Stimulated activated CD8-positive, alpha-beta memory T cell treated with anti-CD3 and anti-CD28 coated beads, Interleukin-12 subunit alpha, Interleukin-12 subunit beta, amount 100 ng/mL, for 4 hours (primary cell): Measurements from ENCODE around the gene CHRM5.
"Not testable (repeated sequence)": the region's sequence is repeated elsewhere in the genome, so short reads cannot be mapped to it uniquely, and the experiment has no call there.

ENCODE experiments used
- DNase-seq: peaks from one replicate; pipeline ENCODE4 v3.0.0-alpha.2; 2020; ENCODE audit warnings: low read depth

The CHRM5 gene

GRCh38 chr15:33987444-33987843 is 19.1 kb downstream of the CHRM5 start:
- DNase-seq, result no peak

DNA sequence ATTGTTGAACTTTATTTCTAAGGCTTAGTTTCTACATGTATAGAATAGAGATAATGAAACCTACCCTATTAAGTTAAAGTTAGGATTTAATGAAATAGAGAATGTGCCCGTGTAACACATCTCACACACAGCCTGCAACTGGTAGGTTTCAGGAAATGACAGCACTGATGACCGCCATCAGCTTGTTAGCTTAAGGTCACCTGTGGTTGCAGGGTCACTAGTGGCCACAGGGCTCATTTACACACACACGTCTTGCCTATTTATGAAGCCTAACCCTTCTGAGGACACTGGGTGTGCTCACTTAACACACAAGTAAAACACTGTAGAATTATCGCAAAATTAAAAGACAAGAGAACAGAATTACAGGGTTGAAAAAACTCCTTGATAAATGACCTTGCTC is 20.1 kb downstream of the CHRM5 start:
- no peak for DNase-seq

DNA sequence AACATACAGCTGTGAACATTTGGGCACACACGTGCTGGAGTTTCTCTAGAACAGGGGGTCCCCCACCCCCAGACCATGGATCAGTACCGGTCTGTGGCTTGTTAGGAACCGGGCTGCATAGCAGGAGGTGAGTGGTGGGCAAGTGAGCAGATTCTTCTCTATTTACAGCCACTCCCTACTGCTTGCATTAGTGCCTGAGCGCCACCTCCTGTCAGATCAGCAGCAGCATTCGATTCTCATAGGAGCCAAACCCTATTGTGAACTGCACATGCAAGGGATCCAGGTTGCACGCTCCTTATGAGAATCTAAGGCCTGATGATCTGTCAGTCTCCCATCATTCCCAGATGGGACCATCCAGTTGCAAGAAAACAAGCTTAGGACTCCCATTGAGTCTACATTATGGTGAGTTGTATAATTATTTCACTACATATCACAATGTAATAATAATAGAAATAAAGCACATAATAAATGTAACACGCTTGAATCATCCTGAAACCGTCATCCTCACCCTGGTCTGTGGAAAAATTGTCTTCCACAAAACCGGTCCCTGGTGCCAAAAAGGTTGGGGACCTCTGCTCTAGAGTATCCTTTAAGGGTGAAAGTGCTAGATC is 25.8 kb downstream of the CHRM5 start:
- DNase-seq, result no peak

- DNase-seq, result not testable (repeated sequence)
Observed at GRCh38 chr15:33995666-33996065, 27.4 kb downstream of the CHRM5 start.

DNA sequence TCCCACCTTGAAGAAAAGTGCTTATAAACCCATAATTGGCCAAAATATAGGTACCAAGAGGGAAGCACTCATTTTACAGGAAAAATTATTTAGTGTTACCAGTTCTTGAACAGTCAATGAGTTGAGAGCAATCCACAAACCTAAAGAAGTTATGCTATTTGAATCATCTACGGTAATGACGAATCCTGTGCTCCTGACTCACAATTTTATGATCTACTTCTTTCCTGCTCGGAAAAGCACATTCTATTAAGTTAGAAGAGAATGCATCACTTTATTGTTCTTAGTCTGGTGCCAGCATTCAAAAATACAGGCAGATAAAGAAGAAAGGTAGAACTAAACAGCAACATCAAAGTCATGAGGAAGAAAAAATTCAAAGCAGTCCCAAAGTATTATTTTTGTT is 33.2 kb downstream of the CHRM5 start:
- no peak for DNase-seq

GRCh38 chr15:34006381-34006780 is 38.1 kb downstream of the CHRM5 start:
- DNase-seq, result no peak

GRCh38 chr15:34009656-34010055 is 41.4 kb downstream of the CHRM5 start:
- no peak for DNase-seq

DNA sequence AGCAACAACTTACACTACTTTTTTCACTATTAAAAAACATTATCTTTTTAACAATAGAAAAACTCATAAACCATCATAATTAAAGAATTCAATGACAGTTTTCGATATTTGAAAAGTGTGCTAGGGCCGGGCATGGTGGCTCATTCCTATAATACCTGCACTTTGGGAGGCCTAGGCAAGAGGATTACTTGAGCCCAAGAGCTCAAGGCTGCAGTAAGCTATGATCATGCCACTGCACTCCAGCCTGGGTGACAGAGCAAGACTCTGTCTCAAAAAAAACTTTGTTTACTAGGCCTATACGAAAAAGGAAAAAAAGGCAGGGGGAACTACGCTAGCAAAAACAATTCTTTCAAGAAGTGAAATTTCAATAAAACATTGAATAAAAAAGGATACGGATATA is 42.6 kb downstream of the CHRM5 start:
- DNase-seq, result no peak

DNA sequence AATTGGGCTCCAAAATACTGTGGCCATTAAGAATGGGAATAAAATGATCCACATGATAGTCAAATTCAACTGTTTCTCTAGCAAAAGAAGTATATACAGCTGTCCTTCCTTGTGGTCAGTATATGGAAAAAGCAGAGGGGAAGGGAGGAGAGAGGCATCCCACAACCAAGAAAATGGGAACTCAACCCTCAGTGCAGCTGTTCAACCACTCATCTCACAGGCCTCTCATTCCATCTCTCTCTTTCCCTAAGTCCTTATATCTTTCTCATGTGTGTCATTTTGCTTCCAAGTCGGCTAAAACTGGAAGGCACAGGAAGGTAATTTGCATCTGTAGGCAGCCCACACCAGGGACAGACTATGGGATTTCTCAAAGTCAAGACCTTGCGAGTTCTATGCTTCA is 43.2 kb downstream of the CHRM5 start:
- DNase-seq, result no peak

- no peak for DNase-seq
Observed at GRCh38 chr15:34012461-34013028, 44.2 kb downstream of the CHRM5 start.

- DNase-seq, result no peak
Observed at GRCh38 chr15:34013746-34014145, 45.4 kb downstream of the CHRM5 start.

- DNase-seq, result no peak
Observed at GRCh38 chr15:34014556-34014955, 46.3 kb downstream of the CHRM5 start.

GRCh38 chr15:34018021-34018645 is 49.8 kb downstream of the CHRM5 start:
- no peak for DNase-seq

- not testable (repeated sequence) for DNase-seq
Observed at GRCh38 chr15:34018738-34019137, 50.4 kb downstream of the CHRM5 start.

DNA sequence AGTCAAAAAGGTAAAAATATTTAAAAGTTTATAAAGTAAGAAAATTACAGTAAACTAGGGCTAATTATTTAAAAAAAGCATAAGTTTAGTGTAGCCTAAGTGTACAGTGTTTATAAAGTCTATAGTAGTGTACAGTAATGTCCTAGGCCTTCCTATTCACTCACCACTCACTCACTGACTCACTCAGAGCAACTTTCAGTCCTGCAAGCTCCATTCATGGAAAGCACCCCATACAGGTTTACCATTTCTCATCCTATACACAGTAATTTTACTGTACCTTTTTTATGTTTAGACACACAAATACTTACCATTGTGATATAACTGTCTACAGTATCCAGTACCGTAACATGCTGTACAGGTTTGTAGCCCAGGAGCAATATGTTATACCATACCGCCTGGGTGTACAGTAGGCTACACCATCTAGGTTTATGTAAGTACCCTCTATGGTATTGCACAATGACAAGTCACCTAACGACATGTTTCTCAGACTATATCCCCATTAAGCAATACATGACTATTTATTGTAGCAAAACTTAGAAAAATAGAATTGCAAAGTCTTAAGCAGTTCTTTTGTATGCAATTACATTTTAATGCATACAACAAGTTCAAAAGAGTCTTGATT is 51.2 kb downstream of the CHRM5 start:
- DNase-seq, result no peak

DNA sequence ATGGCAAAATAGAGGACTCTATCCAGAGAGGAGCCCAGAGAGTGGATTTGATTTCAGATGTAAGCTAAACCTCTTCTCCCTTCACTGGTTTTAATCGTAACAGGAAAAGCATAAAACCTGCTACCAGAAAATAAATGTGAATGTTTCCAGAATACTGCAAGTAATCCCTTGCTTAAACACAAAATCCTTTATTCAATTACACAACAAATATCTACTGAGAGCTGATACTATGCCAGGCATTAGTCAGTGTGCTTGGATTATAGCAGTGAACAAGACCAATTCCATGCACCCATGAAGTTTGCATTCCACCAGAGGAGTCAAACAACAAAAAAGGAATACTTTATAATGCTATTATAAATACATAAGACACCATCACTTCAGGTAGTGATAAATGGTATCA is 55.6 kb downstream of the CHRM5 start:
- DNase-seq, result no peak

GRCh38 chr15:34025252-34025651 is 57.0 kb downstream of the CHRM5 start:
- DNase-seq, result no peak

DNA sequence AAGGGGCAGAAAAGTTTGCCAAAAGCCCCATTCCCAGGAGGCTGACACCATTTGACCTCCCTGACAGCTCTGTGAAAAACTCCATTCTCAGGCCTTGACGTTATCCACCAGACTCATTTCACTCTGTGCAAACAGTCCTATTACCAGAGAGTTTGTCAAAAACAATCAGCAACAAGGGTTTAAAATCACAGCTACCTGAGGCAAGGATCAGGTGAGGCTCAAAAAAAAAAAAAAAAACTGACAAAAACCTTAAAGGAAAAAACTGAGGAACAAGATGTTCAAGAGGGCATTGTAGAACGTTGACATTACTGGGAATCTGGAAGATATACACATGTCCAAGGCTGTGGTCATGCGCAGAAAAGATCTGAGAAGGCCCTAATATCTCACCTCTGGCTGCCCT is 59.3 kb downstream of the CHRM5 start:
- DNase-seq, result no peak

DNA sequence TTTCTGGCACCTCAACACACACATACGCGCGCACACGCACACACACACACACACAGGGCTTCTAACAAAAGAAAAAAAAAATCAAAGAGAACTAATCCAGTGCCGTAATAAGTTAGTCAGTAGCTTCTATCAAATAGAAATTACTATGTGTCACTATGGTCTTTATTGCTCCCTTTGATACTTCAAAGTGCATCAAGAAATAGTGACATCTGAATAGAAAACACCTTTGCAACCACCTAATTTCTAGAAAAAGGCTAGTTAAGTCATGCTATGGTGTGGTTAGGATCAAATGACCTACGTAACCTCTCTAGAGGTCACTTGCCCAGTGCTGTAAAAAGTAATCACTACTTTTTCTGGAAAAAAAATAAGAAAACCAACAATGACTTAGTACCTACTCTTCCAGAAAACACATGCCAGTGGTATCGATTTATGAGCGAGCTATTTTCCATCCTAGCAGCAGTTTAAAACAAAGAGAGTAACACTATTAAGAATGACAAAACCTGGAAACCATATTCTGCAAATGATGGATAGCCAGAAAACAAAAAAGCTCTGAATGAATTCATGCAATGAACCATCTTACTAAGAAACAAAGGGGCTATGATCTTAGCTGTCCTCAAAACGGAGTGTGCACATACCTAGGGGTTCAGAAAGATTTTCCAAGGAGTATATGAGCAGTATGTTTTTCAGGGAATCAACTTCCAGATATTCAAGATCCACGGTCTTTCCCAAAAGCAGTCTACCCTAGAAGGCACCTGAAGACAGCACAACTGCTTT is 63.9 kb downstream of the CHRM5 start:
- DNase-seq, result no peak

DNA sequence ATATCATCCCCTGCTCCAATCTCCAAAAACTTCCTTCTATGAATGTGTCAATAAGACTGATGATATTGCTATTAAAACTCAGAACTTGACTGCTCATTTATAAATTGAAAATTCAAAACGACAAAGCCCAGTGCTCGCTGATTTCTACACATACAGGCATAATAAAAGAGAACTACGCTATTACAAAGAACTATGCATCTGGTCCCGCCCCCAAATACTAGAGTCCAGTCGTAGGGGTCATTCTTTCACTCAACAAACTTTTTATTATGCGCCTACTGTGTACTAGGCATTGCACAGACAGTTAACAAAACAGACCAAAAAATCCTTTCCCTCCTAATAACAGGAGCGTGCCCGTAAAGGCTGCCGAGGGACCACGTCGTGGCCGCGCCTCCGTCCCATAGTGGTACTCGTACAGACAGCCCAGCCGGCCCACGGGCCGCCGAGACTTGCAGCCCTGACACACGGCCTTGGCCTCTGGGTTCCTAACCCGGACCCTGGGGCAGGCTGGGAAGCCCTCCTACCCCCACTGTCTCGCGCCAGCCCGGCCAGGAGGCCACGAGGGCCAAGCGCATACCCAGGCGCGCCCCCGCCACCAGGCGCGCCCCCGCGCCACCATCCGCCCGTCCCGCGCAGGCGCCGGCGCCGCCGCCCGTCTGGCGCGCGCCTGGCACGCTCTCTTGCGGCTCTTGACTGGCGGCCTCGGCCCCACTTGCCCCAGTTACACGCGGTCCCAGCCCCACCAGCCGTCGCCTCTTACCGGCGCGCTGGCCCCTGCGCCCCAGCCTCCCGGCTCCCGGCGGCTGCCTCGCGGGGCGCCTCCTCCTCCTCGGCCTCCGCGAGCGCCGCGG is 70.0 kb downstream of the CHRM5 start:
- DNase-seq, result peak; percentile 68

- peak; percentile 52 for DNase-seq
Observed at GRCh38 chr15:34038871-34039789, 70.8 kb downstream of the CHRM5 start, which contains the start of gene AVEN. Gene AVEN (minus strand): TSS chr15:34039204. CDS start chr15:34039046, 158 bp downstream.
